Measurements from ENCODE around the gene GP1BB.
"Not testable (repeated sequence)": the region's sequence is repeated elsewhere in the genome, so short reads cannot be mapped to it uniquely, and the experiment has no call there.

GP1BB gene

GRCh38 chr22:19726064-19726788 lies 2.9 kb downstream of the GP1BB start:
- DNase-seq (ENCODE audit: low read depth in 2 of 3, low spot score in 1 of 3), result not testable (repeated sequence)

- no peak for DNase-seq (ENCODE audit: low read depth in 2 of 3, low spot score in 1 of 3)
Measured at GRCh38 chr22:19727310-19728150, 4.2 kb downstream of the GP1BB start.

- DNase-seq (ENCODE audit: low read depth in 2 of 3, low spot score in 1 of 3), result no peak
Measured at GRCh38 chr22:19728271-19728670, 4.9 kb downstream of the GP1BB start.

- no peak for DNase-seq (ENCODE audit: low read depth in 2 of 3, low spot score in 1 of 3)
Measured at GRCh38 chr22:19728836-19729235, 5.5 kb downstream of the GP1BB start.

- DNase-seq (ENCODE audit: low read depth in 2 of 3, low spot score in 1 of 3), result no peak
Measured at GRCh38 chr22:19729507-19729906, 6.2 kb downstream of the GP1BB start.

- no peak for DNase-seq (ENCODE audit: low read depth in 2 of 3, low spot score in 1 of 3)
Measured at GRCh38 chr22:19730198-19730597, 6.9 kb downstream of the GP1BB start.

- peak; percentile 64 to 82 (median 78) for DNase-seq (ENCODE audit: low read depth in 2 of 3, low spot score in 1 of 3)
Measured at GRCh38 chr22:19730655-19731360, 7.5 kb downstream of the GP1BB start.

- DNase-seq (ENCODE audit: low read depth in 2 of 3, low spot score in 1 of 3), result no peak
Measured at GRCh38 chr22:19731361-19732135, 8.2 kb downstream of the GP1BB start.

GRCh38 chr22:19732403-19733113 lies 9.2 kb downstream of the GP1BB start:
- no peak for DNase-seq (ENCODE audit: low read depth in 2 of 3, low spot score in 1 of 3)

- no peak for DNase-seq (ENCODE audit: low read depth in 2 of 3, low spot score in 1 of 3)
Measured at GRCh38 chr22:19733755-19734154, 10.4 kb downstream of the GP1BB start.

- DNase-seq (ENCODE audit: low read depth in 2 of 3, low spot score in 1 of 3), result no peak
Measured at GRCh38 chr22:19734163-19734562, 10.8 kb downstream of the GP1BB start.

GRCh38 chr22:19734837-19735382 lies 11.6 kb downstream of the GP1BB start:
- DNase-seq (ENCODE audit: low read depth in 2 of 3, low spot score in 1 of 3), result no peak

GRCh38 chr22:19735665-19736510 lies 12.5 kb downstream of the GP1BB start:
- no peak for DNase-seq (ENCODE audit: low read depth in 2 of 3, low spot score in 1 of 3)

- DNase-seq (ENCODE audit: low read depth in 2 of 3, low spot score in 1 of 3), result no peak
Measured at GRCh38 chr22:19737846-19738663, 14.7 kb downstream of the GP1BB start.

GRCh38 chr22:19738664-19739447 lies 15.5 kb downstream of the GP1BB start:
- DNase-seq (ENCODE audit: low read depth in 2 of 3, low spot score in 1 of 3), result no peak

GRCh38 chr22:19739448-19739895 lies 16.1 kb downstream of the GP1BB start:
- DNase-seq (ENCODE audit: low read depth in 2 of 3, low spot score in 1 of 3), result no peak

GRCh38 chr22:19739911-19740449 lies 16.6 kb downstream of the GP1BB start:
- no peak for DNase-seq (ENCODE audit: low read depth in 2 of 3, low spot score in 1 of 3)
